ENCODE data around the gene FOXD4. TPM values are rescaled to one million over a fixed set of nuclear protein-coding genes. Genes with fewer than 3 reads are reported as not detected.
A peak's percentile ranks its signal among the peaks of the same experiment; 100 is the strongest.
"Not testable (repeated sequence)": the region's sequence is repeated elsewhere in the genome, so short reads cannot be mapped to it uniquely, and the experiment has no call there.

Gene FOXD4
- total RNA-seq, 1 donor from 2014 or later, result not detected

DNA sequence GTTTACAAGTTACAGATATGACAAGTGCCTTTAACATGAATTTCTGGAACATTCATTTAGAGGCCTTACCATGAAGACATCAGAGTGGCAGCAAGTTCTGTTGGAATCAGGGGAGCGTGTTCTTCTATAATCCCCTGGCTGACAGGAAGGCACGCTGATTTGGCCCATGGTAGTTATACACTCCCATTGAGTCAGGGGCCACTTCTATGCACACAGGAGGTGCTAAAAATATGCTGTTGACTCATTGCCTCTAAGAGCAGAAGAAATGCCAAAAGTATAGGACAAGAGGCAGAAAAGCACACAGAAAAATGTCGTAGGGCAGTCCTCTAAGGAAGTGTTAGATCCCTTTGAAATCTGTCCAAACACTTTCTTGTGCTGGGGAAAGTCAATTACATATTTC, 39.9 kb downstream of the FOXD4 start:
- intact Hi-C loops (cut with DNase I); H3K27ac ChIP-seq; H3K4me3 ChIP-seq; H3K4me1 ChIP-seq; H3K27me3 ChIP-seq; H3K9me3 ChIP-seq; DNase-seq (ENCODE audit: low spot score in 2 of 2); H3K36me3 ChIP-seq: not testable (repeated sequence)

- H3K4me1 ChIP-seq; H3K4me3 ChIP-seq; H3K27me3 ChIP-seq; H3K36me3 ChIP-seq; DNase-seq (ENCODE audit: low spot score in 2 of 2); intact Hi-C loops (cut with DNase I); H3K9me3 ChIP-seq; H3K27ac ChIP-seq: not testable (repeated sequence)
These were observed 41.8 kb downstream of the FOXD4 start for GRCh38 chr9:76389-76788.

GRCh38 chr9:73900-74525, 44.2 kb downstream of the FOXD4 start:
- intact Hi-C loops (cut with DNase I); H3K27me3 ChIP-seq; H3K4me1 ChIP-seq; DNase-seq (ENCODE audit: low spot score in 2 of 2); H3K9me3 ChIP-seq; H3K36me3 ChIP-seq; H3K27ac ChIP-seq: not testable (repeated sequence)
- H3K4me3 ChIP-seq, result peak overlapping the region; percentile 55 to 57

- H3K27me3 ChIP-seq; H3K36me3 ChIP-seq; H3K9me3 ChIP-seq; DNase-seq (ENCODE audit: low spot score in 2 of 2); intact Hi-C loops (cut with DNase I); H3K4me1 ChIP-seq; H3K27ac ChIP-seq: not testable (repeated sequence)
- H3K4me3 ChIP-seq, result peak overlapping the region; percentile 55 to 57
These were observed 44.9 kb downstream of the FOXD4 start for GRCh38 chr9:73076-73899.

Other genes starting within 250 kb of the FOXD4 start
- gene WASHC1, start 89.0 kb downstream of the FOXD4 start, total RNA-seq, result 6.8 TPM
- gene ZNG1A, start 60.6 kb upstream of the FOXD4 start, total RNA-seq, result 4.7 TPM
- gene DOCK8, start 96.4 kb upstream of the FOXD4 start, total RNA-seq, result 8.9 TPM

All from ascending aorta (tissue), 2 donors.